IPS DF 4.7 (cell line): ENCODE results near the gene ARL11.
"Not testable (repeated sequence)": the region's sequence is repeated elsewhere in the genome, so short reads cannot be mapped to it uniquely, and the experiment has no call there.

Experiments used
- DNase-seq: peaks from one replicate; pipeline ENCODE4 v3.0.0-alpha.2; 2013; ENCODE audit warnings: low spot score; ENCODE audit errors: extremely low read depth

The ARL11 gene

DNA sequence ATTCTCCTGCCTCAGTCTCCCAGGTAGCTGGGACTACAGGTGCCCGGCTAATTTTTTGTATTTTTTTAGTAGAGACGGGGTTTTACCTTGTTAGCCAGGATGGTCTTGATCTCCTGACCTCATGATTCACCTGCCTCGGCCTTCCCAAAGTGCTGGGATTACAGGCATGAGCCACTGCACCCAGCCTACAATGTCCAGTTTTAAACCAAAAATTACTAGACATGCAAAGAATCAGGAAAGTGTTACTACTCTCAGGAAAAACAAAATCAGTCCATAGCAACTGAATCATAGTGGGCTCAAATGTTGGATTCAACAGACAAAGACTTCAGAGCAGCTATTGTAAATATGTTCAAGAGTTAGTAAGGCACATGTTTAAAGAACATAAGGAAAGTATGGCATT, 16.3 kb upstream of the ARL11 start:
- not testable (repeated sequence) for DNase-seq

DNA sequence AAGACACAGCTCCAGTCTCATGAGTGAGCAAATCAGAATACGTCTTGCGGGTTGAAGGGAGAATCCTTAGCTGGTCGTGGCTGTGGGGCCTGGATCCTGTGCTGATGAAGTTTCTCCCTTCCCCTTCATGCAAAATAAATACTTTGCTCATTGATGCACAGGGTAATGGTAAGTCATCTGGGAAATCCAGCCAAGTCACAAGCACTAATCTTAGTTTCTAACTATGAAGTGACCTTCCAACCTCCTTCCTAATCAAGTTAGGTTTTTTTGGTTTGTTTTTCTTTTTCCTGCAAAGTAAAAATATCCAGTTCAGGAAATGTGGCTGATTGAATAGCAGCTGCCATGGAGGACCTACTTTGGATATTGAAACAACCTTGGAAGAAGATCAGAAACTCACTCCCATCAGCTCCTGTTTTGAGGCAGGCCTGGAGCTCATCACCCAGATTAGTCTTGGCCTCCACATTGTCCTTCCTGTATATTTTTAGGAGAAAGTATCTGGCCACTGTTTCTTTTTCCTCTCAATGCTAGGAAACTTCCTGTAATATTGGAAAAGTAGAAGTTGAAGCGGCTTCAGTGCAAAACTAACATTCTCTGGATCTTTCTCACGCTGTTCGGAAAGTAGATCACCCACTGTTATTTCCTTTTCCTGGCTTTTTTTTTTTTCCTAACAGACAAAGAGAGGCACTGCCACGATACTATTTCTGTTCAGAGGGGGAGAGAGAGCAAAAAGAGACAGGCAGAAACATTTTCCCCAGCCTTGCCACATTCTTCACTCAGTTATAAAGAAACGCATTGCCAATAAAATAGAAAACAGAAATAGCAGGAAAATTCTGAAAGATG, 12.3 kb upstream of the ARL11 start:
- no peak for DNase-seq

DNA sequence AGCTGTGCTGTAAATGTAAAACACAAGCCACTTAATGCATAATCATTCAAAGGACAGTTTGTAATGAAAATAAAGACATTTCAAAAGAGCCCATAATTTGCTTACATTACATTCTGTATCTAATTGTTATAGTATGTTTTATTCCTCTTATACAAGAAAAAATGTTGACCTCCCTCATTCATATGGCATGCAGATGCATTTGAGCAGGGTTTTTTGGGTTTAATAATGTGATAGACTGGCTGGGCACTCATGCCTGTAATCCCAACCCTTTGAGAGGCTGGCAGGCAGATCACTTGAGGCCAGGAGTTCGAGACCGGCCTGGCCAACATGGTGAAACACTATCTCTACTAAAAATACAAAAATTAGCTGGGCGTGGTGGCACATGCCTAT, 11.6 kb upstream of the ARL11 start:
- DNase-seq, result no peak

DNA sequence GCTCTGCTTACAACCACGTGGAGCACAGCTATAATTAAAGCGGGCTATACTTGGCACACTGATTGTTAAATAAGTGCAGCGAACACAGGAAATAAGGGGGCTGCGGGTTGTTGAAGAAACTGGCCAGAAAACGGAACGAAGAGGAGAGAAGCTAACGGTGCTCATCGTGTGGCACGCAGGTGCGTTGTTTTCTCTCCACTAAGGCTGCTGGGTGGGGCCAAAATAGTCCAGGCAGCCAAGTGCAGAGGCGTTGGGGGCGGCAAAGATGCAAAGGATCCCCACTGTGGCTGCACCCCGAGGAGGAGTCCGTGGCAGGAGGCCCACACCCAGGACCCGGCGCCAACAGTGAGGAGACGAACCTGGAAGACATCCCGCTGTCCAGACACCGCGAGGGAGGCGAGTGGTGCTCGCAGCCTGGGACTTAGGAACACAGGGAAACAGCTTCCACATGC, 8.1 kb upstream of the ARL11 start:
- no peak for DNase-seq

DNA sequence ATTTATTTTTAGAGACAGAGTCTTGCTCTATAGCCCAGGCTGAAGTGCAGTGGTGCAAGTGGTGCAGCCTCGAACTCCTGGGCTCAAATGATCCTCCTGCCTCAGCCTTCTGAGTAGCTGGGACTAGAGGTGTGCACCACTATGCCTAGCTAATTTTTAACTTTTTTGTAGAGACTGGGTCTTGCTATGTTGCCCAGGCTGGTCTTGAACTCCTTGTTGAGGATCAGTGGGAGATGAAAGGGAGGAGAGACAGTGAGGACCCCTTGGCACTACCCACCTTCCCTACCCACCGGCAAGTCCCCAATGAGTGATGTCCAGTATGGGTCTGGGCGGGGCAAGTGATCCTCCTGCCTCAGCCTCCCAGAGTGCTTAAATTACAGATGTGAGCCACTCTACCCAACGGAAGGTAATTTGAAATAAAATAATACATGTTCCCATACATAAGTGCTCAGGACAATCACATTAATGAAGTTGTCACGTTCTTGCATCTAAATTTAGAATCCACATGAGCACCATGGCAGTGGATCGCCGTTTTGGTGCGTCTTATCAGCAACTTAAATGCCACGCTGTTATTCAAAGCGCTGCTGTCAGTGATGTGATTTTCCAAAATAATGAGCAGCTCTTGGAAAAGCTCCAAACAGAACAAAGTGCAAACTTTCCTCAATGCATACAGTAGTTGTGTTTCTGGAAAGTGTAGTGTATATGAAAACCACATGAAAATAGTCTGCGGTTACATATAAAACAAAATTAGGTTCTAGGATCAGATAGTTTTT, 5.9 kb upstream of the ARL11 start:
- DNase-seq, result no peak

DNA sequence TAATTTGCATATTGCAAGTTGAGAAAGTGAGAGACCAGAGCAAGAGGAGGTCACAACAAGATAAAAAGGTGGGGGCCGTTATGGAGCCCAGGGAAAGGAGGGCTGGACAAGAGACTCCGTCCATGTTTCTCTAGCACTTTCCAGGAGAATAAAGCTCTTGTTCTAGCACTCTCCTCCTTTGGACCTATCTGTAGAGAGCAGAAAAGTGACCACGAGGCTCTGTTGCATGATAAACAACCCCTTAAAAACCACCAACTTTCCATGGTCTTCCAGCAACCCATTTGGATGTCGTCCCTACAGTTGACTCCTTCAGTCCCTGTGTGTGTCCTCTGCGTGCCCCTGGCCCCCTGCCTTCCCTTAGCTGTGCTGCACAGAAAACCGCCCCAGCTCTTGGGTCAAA, 4.1 kb upstream of the ARL11 start:
- no peak for DNase-seq

DNA sequence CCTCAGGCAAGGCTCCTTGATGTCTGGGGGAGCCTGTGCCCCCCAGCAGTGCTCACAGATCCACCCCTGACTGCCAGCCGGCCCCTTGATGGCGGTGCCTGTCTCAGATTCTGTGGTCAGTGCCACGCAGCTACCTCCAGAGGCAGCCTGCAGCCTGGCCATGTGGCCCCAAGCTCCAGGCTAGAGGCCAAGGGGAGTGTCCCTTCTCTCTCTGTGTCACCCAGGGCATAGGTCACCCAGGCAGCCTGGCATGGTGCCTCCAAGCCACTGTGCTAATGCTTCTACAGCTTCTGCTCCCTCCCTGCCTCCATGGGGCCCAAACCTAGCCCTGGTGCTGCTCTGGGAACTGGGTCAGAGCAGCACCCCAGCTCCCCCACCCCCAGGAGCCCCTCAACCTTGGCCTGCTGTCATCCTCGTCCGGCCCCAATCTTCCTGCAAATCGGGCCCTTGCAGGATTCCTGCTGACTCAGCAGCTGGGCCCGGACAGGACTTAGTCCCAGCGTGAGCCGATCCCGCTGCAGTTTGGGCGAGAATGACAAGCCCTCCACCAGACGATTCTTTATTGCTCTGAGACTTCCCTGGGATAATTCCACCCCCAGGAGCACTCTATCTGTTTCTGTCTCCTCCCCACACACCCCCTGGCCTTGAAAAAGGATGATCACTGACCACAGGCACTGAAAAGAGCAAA, 2.8 kb upstream of the ARL11 start:
- no peak for DNase-seq

DNA sequence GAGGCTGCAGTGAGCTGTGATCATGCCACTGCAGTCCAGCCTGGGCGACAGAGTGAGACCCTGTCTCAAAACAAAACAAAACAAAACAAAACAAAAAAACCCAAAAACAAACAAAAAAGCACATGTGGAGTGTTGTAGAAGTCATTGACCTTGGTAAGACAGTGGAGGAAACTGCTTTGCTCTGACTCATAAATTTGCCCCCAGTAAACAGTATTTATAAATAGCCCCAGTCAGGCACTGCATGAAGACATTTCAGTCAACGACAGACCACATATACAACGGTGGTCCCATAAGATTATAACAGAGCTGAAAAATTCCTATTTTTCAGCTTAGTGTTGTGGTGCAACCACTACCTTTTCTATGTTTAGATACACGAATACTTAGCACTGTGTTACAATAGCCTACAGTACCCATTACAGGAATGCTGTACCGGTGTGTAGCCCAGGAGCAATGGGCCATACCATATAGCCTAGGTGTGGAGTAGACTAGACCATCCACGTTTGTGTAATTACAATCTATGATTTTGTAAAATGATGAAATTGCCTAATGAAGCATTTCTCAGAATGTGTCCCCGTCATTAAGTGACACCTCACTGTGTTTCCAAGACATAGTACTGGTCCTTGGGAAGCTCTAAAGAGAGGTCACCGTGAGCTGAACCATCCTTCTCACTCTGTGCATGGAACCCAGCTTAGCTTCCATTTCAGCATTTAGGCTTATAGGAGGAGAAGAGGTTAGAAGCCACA, 1.1 kb downstream of the ARL11 start:
- DNase-seq, result no peak

DNA sequence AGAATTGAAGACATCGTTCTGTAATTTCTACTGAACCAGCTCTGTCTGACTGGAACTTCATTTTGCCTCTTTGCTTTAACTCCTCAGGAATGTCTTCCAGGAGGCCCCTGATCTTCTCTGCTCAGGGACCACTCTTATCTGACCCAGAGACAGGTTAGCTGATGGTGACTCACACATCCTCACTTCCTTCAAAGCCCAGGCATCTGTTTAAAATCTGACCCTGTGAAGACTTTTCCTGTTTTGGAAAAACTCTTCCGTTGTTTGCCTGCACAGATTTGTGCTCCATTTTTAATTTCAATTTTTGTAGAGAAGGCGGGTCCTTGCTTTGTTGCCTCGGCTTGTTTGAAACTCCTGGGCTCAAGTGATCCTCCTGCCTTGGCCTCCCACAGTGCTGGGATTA, 1.6 kb downstream of the ARL11 start:
- no peak for DNase-seq

DNA sequence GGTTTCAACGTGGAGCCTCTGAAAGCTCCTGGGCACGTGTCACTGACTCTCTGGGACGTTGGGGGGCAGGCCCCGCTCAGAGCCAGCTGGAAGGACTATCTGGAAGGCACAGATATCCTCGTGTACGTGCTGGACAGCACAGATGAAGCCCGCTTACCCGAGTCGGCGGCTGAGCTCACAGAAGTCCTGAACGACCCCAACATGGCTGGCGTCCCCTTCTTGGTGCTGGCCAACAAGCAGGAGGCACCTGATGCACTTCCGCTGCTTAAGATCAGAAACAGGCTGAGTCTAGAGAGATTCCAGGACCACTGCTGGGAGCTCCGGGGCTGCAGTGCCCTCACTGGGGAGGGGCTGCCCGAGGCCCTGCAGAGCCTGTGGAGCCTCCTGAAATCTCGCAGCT, 2.3 kb downstream of the ARL11 start:
- DNase-seq, result no peak

DNA sequence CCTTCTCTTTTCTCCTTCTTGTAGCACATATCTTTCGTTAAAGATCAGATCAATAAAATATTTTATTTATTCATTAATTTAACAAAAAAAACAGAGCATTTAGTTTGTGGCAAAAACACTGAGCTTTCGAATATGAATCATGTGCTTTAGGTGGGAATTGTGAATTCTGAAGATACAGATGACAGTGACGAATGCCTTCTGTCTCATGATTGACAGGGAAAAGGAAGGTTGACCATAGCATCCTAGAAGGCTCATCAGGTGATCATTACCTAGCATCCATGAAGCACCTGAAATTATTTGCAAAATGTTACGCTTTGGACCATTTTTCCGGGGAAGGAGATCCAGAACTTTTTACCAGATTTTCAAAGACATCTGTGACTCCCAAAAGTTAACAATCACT, 3.8 kb downstream of the ARL11 start:
- DNase-seq, result no peak

DNA sequence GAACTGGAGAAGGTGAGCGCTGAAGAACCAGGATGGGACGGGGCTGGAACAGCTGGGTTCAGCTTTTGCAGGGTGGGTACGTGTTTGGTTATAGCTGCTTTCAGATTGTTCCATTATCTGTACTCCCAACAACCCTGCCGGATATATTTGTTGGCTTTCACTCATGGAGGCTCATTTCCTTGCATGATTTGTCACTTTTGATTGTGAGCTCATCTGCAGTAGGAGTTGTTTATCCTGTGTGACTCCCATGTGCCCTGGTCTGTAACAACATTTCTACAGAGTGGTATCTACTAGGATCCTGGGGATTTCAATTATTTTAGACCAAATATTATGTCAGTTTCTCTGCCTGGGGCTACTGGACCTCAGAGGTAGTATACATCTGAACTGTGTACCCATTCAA, 5.4 kb downstream of the ARL11 start:
- no peak for DNase-seq

DNA sequence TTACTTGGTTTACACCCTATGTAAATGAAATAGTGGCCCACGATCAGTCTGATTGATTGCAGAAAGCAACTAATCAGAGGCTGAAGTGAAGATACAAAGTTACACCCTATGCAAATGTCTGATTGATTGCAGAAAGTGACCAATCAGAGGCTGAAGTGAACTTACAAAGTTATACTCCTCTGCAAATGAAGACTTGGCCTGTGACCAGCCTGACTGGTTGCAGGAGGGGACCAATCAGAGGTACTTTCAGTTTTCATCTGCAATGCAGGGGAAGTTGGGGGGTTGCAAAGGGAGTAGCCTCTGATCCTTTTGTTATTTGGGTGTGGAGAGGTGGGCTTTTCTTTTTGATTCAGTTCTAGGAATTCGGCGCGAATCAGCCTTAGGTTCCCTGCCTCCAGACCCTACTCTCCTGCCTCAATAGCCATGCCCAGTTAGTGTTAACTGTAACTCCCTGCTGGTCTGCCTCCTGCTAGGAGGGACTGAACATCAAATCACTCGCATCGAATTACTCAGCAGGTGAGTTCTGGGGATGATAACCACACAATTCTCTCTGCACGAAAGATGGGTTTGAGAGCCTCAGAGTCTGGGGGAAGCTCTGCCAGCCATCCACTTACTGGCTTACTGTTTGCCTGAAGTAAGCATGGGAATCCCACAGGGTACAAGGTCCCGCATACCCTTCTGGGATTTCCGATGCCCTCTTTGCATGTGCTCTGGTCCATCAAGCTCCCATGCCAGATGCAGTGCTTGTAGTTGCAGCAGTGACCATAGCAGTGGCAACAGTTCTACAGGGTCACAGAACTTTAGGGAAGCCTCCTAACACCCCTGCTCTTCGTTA, 7.5 kb downstream of the ARL11 start:
- peak; percentile 74 for DNase-seq

DNA sequence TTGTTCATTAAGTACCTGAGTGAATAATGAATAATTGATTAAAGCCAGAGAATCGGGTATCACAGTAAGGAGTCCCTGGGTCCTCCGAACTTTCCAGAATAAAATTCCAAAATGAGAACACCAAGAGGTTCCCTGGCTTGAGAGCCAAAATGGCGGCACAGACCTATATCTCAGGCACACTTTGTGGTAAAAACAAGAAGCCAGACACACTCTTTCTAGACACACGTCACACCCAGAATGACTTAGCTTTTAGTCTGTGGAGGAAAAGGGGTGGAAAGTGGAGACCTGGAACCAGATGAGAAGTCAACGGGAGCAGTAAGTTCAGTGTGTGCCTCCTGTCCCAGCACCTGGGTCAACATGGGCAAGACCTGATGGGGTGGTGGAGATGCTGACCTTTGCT, 8.4 kb downstream of the ARL11 start:
- DNase-seq, result no peak

DNA sequence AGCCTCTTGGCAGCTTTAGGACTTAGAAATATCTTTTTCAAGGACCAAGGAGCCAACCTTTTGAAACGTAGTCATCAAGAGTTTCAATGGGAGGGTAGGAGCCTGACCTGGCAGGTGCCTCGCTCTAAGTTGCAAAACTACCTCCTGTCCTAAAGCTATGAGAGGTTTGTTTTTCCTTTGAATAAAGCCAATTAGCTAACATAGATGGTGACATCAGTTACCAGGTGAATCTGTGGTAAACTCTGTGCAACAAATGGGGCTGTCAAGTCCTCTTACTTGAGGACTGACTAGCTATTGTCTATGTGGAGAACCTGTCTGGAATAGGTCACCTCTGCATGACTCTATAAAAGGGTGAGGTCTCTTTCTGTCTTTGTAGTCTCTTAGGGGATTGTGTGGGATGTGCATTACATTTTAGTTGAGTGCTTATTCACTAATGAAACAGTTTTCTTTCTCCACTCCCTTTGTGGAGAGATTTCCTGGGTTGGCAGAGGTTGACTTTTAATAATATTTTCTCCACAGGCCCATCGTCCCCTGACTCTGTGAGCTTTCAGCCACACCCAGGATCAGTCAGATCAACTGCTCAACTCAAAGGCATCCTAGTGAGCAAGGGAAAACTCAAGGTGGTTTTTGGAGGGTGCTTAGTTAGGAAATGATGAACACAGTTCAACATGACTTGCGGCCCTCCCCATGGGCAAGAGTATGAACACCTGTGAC, 9.9 kb downstream of the ARL11 start:
- no peak for DNase-seq

DNA sequence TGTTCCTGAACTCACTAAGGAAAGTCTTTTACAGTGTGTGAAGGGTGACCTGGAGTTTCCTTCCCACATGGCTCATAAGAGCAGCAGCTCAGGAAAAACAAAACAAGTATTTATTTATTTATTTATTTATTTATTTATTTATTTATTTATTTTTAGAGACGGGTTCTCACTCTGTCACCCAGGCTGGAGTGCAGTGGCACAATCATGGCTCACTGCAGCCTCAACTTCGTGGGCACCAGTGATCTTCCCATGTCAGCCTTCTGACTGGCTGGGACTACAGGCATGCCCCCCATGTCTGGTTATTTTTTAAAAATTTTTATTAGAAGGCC, 10.4 kb downstream of the ARL11 start:
- DNase-seq, result no peak

DNA sequence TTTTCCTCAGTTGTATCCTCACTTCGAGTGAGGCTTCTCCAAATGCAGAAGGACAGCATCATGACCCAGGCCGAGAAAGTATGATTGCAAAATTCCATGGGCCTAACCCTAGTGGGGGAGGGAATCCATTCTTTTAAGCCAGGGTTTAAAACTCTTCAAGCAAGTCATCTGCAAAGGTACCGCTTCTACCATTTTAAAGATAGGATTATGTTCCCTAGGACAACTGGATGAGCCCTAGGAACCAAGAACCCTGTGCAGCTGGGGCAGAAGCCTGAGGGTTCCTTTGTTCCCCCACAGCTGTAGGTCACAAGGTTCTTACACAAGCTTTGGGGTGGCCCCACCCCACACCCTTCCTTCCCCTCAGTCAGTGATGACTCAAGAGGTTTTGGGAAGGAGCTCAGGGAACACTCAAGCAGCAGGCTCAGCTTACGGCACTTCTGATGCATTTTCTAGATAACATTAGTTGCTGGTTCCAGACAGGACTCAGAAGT, 13.5 kb downstream of the ARL11 start:
- no peak for DNase-seq

DNA sequence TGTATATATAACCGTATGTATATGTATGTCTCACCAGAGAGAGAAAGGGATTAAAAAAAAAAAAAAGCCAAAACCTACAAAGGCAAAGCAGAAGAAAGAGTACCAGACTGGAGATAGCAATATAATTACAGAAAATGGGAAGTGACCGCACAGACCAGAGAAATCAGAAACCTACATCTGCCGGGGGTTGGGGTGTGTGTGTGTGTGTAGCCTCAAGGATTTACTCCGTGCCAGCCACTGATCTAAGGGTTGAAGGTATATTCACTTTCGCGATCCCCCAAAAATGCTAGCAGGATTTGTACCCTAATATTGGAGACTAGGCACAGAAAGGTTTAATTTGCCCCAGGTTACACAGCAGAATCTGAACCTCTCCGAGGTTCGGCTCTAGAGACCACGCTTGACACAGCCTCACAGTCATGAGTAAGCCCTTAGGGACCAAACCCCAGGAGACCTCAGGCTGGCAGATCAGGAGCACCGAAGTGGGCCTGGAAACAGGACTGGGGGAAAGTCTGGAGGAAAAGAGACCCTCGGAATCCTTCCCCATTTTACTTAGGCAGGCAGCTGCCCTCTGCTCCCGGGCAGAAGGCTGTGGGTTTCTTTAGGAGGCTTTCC, 14.8 kb downstream of the ARL11 start:
- no peak for DNase-seq

DNA sequence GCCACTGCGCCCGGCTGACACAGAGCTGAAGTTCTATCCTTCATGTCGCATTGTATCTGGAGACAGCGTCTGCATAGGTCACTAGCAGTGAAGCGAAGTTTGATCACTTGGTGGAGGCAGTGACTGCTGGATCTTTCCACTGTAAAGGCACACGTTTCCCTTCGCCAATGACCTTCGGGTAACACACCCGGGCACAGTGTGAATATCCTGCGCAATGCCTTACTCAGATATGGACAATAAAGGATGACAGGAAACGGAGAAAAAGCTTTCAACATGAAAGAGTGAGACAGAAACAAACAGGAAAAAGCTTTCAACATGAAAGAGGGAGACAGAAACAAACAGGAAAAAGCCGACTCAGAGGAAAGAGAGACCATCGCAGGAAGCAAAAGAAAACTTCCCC, 17.1 kb downstream of the ARL11 start:
- no peak for DNase-seq

DNA sequence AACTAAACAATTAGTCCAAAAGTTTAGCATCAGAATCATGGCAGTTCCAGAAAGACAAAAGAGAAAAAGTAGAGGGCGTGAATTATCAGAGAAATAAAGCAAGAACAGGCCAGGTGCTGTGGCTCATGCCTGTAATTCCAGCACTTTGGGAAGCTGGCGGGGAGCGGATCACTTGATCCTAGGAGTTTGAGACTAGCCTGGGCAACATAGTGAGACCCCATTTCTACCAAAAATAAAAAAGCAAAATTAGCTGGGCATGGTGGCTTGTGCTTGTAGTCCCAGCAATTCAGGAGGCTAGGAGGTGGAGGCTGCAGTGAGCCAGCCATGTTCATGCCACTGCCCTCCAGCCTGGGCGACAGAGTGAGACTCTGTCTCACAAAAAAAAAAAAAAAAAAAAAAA, 18.4 kb downstream of the ARL11 start:
- no peak for DNase-seq
